IPS-18a (cell line): Measurements from ENCODE around the gene ZNF554.

ENCODE experiments used
- H3K27ac ChIP-seq: one replicate; pipeline ENCODE4 v1.5.1; 2013; ENCODE audit warnings: low read length
- H3K27me3 ChIP-seq: one replicate; pipeline ENCODE4 v1.6.1; 2013; ENCODE audit warnings: mild to moderate bottlenecking, low read length; ENCODE audit not compliant: control insufficient read depth, insufficient read depth
- H3K36me3 ChIP-seq: one replicate; pipeline ENCODE4 v1.6.1; 2013; ENCODE audit warnings: low read depth, low read length; ENCODE audit not compliant: control insufficient read depth
- H3K4me1 ChIP-seq: one replicate; pipeline ENCODE4 v1.6.1; 2013; ENCODE audit warnings: low read depth, low read length; ENCODE audit not compliant: control insufficient read depth
- H3K4me3 ChIP-seq: one replicate; pipeline ENCODE4 v1.5.1; 2013; ENCODE audit warnings: low read length
- H3K9ac ChIP-seq: one replicate; pipeline ENCODE4 v1.6.1; 2013; ENCODE audit warnings: mild to moderate bottlenecking, low read length, moderate library complexity
- H3K9me3 ChIP-seq: one replicate; pipeline ENCODE4 v1.6.1; 2013; ENCODE audit warnings: low read depth, low read length; ENCODE audit not compliant: control insufficient read depth

ZNF554 gene

GRCh38 chr19:2793126-2793525, 26.5 kb upstream of the ZNF554 start:
- Histone ChIP-seq H3K4me3 (no peak overlapping the region), H3K27me3 (no peaks in the 10 kb centered on the region), H3K36me3 (peaks cover 61% of the 10 kb centered on the region), H3K9ac (no peak overlapping the region), H3K9me3 (no peaks in the 10 kb centered on the region), H3K4me1 (no peaks in the 10 kb centered on the region), H3K27ac (no peak overlapping the region)

- no peaks in the 10 kb centered on the region for H3K4me1 ChIP-seq
- no peak overlapping the region for H3K27ac ChIP-seq
- no peaks in the 10 kb centered on the region for H3K27me3 ChIP-seq
- no peaks in the 10 kb centered on the region for H3K9me3 ChIP-seq
- no peak overlapping the region for H3K4me3 ChIP-seq
- H3K9ac ChIP-seq, result no peak overlapping the region
- H3K36me3 ChIP-seq, result peaks cover 61% of the 10 kb centered on the region
Observed at GRCh38 chr19:2793577-2793976, 26.1 kb upstream of the ZNF554 start.

GRCh38 chr19:2795827-2796658, 23.6 kb upstream of the ZNF554 start:
- Histone ChIP-seq H3K9me3 (no peaks in the 10 kb centered on the region), H3K27me3 (no peaks in the 10 kb centered on the region), H3K27ac (no peak overlapping the region), H3K9ac (no peak overlapping the region), H3K4me1 (no peaks in the 10 kb centered on the region), H3K4me3 (no peak overlapping the region), H3K36me3 (peaks cover 70% of the 10 kb centered on the region)

- H3K36me3 ChIP-seq, result peaks cover 66% of the 10 kb centered on the region
- H3K27me3 ChIP-seq, result no peaks in the 10 kb centered on the region
- no peak overlapping the region for H3K9ac ChIP-seq
- no peaks in the 10 kb centered on the region for H3K4me1 ChIP-seq
- H3K4me3 ChIP-seq, result no peak overlapping the region
- no peak overlapping the region for H3K27ac ChIP-seq
- no peaks in the 10 kb centered on the region for H3K9me3 ChIP-seq
Observed at GRCh38 chr19:2796659-2797266, 22.9 kb upstream of the ZNF554 start.

- H3K9me3 ChIP-seq, result no peaks in the 10 kb centered on the region
- H3K27me3 ChIP-seq, result no peaks in the 10 kb centered on the region
- no peak overlapping the region for H3K4me3 ChIP-seq
- H3K36me3 ChIP-seq, result peaks cover 63% of the 10 kb centered on the region
- no peak overlapping the region for H3K27ac ChIP-seq
- H3K4me1 ChIP-seq, result no peaks in the 10 kb centered on the region
- H3K9ac ChIP-seq, result no peak overlapping the region
Observed at GRCh38 chr19:2797280-2797679, 22.4 kb upstream of the ZNF554 start.

GRCh38 chr19:2798158-2798685, 21.4 kb upstream of the ZNF554 start:
- H3K4me1 ChIP-seq, result no peaks in the 10 kb centered on the region
- no peak overlapping the region for H3K27ac ChIP-seq
- H3K4me3 ChIP-seq, result no peak overlapping the region
- no peaks in the 10 kb centered on the region for H3K9me3 ChIP-seq
- peaks cover 63% of the 10 kb centered on the region for H3K36me3 ChIP-seq
- H3K9ac ChIP-seq, result no peak overlapping the region
- no peaks in the 10 kb centered on the region for H3K27me3 ChIP-seq

GRCh38 chr19:2798733-2799132, 20.9 kb upstream of the ZNF554 start:
- Histone ChIP-seq H3K27ac (no peak overlapping the region), H3K36me3 (peaks cover 58% of the 10 kb centered on the region)

GRCh38 chr19:2799273-2800020, 20.2 kb upstream of the ZNF554 start:
- Histone ChIP-seq H3K27ac (no peak overlapping the region), H3K36me3 (peaks cover 59% of the 10 kb centered on the region), H3K4me1 (no peaks in the 10 kb centered on the region), H3K4me3 (no peak overlapping the region), H3K27me3 (no peaks in the 10 kb centered on the region), H3K9me3 (no peaks in the 10 kb centered on the region), H3K9ac (no peak overlapping the region)

More at GRCh38 chr19:2798733-2799132, 20.9 kb upstream of the ZNF554 start:
- H3K9me3 ChIP-seq, result no peaks in the 10 kb centered on the region
- H3K9ac ChIP-seq, result no peak overlapping the region
- H3K4me3 ChIP-seq, result no peak overlapping the region
- no peaks in the 10 kb centered on the region for H3K27me3 ChIP-seq
- H3K4me1 ChIP-seq, result no peaks in the 10 kb centered on the region

GRCh38 chr19:2800506-2800905, 19.2 kb upstream of the ZNF554 start:
- H3K27ac ChIP-seq, result no peak overlapping the region
- no peaks in the 10 kb centered on the region for H3K9me3 ChIP-seq
- H3K4me1 ChIP-seq, result no peaks in the 10 kb centered on the region
- peaks cover 55% of the 10 kb centered on the region for H3K36me3 ChIP-seq
- H3K4me3 ChIP-seq, result no peak overlapping the region
- H3K9ac ChIP-seq, result no peak overlapping the region
- H3K27me3 ChIP-seq, result no peaks in the 10 kb centered on the region

- Histone ChIP-seq H3K36me3 (peaks cover 59% of the 10 kb centered on the region), H3K9me3 (no peaks in the 10 kb centered on the region), H3K9ac (no peak overlapping the region), H3K4me1 (no peaks in the 10 kb centered on the region), H3K27ac (no peak overlapping the region), H3K4me3 (no peak overlapping the region), H3K27me3 (no peaks in the 10 kb centered on the region)
Observed at GRCh38 chr19:2802826-2803225, 16.8 kb upstream of the ZNF554 start.

- Histone ChIP-seq H3K27me3 (no peaks in the 10 kb centered on the region), H3K4me1 (no peaks in the 10 kb centered on the region), H3K27ac (no peak overlapping the region), H3K36me3 (peaks cover 63% of the 10 kb centered on the region), H3K9me3 (no peaks in the 10 kb centered on the region), H3K4me3 (no peak overlapping the region), H3K9ac (no peak overlapping the region)
Observed at GRCh38 chr19:2803486-2804155, 16.0 kb upstream of the ZNF554 start.
